ENCODE results near the gene GRAMD2A.

Gene GRAMD2A

DNA sequence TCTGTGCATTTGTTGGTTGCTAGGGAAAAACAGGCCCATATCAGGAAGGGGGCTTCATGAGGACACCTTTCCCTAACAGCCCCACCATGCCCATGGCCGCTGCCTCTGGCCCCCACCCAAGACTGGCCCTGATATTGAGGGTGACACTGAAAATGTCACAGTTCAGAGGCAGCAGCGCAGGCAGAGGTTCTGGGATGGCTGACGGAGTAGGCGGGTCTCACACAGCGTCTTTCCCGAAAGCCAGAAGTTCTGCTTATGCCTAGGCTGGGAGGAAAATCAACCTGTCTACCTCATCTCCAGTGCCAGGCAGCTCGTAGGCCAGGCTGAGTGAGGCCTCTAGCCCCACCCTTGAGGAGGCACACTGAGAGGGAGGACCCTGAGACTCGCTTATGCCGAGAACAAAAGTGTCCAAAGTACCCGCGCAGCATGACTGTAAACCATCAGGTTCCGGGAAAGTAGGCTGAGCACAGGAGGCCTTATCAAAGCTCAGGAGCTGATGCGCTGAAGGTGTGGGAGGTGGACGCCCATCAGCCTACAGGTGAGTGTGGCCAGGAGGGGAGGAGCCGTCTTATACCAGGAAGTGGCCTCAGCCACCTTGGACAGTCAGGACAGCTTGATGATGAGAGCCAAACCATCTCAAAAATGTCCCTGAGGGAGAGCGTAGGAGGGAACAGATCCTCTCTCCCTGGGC is 27.5 kb downstream of the GRAMD2A start:
- no peak for DNase-seq (ENCODE audit: low read depth)
- TF ChIP-seq, protein P1, sequence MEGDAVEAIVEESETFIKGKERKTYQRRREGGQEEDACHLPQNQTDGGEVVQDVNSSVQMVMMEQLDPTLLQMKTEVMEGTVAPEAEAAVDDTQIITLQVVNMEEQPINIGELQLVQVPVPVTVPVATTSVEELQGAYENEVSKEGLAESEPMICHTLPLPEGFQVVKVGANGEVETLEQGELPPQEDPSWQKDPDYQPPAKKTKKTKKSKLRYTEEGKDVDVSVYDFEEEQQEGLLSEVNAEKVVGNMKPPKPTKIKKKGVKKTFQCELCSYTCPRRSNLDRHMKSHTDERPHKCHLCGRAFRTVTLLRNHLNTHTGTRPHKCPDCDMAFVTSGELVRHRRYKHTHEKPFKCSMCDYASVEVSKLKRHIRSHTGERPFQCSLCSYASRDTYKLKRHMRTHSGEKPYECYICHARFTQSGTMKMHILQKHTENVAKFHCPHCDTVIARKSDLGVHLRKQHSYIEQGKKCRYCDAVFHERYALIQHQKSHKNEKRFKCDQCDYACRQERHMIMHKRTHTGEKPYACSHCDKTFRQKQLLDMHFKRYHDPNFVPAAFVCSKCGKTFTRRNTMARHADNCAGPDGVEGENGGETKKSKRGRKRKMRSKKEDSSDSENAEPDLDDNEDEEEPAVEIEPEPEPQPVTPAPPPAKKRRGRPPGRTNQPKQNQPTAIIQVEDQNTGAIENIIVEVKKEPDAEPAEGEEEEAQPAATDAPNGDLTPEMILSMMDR (IDR thresholded peaks at IDR 0.05; ENCODE audit: control insufficient read depth, insufficient read depth, low read depth, low read length, missing control alignments): no peak
- no peak overlapping the region for H3K4me3 ChIP-seq (ENCODE audit: control insufficient read depth, low read depth, low read length)

DNA sequence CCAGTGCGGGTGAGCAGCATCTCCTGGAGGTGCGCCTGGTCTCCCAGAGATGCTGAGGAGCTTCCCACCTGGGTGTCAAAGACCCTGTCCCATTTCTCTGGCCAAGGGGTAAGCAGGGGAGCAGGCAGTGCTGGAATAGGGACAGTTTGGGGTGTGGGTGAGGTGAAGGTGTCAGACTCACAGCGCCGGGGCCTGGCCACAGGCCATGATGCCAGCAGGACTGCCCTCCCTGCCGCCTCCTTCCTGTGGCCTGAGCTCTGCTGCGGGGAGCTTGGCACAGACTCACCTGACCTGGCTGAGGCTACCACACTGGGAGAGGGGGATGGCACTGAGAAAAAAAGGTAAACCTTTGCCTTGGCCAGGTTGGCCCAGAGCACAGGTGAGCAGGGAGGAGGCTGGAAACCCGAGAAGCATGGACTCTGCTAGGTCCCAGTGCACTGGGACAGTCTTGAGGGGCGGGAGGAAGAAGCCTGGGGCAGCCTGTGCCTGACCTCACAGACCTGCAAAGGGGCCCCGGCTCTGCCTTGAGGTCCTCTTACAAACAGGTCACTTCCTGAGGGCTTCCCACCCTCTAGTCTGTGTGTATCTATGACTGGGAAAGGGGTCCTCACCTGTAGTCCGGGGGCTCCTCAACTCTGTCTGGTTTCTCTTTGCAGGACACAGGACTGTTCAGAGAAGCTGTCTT is 28.2 kb downstream of the GRAMD2A start:
- no peak for DNase-seq (ENCODE audit: low read depth)
- TF ChIP-seq, protein P1 (IDR thresholded peaks at IDR 0.05; ENCODE audit: control insufficient read depth, insufficient read depth, low read depth, low read length, missing control alignments): no peak
- no peak overlapping the region for H3K4me3 ChIP-seq (ENCODE audit: control insufficient read depth, low read depth, low read length)

DNA sequence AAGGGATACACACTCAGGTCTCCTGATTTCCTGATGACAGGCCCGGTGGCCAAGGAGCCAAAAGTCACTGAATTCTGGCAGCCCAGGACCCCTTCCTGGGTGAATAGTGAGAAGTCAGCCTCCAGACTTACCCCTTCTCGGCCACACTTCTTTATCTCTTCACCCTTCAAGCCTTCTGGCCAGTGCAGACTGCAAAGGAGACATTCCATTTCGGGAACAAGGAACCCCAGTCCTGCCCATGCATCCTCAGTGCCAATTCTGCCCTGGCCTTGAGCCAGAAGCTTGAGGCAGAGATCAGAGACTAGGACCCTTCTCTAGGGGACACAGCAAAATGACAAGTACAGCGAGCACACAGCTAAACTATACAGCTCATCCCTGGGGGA is 28.8 kb downstream of the GRAMD2A start:
- DNase-seq (ENCODE audit: low read depth): no peak
- no peak overlapping the region for H3K4me3 ChIP-seq (ENCODE audit: control insufficient read depth, low read depth, low read length)
- TF ChIP-seq, protein P1 (IDR thresholded peaks at IDR 0.05; ENCODE audit: control insufficient read depth, insufficient read depth, low read depth, low read length, missing control alignments): no peak

DNA sequence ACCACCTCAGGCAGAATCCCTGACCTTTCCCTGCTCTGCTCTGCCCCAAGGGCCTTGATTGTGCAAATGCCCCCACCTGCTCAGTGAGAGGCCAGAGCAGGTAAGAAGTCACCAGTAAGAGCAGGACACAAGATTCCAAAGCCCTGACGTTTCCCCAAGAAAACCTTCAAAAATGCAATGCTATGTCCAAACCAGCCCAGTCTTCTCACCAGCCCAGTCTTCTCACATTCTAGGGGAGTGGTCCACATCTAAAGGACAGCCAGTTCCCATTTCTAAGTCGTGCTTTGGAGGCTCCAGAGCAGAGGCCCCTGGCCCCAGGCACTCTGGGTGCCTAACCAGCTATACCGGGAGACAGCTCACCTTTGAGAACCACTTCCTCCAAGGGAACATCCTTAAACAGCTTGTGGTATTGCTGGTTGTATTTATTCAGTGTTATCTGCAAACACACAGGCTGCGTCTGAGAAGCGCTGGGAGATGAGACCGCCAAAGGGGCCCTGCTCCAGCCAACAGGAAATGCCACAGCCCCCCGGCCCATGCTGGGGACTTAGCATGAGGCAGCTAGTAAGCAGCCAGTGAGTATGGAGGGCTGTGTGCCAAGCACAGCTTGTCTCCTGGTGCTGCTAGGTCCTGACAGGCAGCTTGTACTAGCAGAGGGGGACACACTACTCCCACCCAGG is 29.3 kb downstream of the GRAMD2A start:
- TF ChIP-seq, protein P1 (IDR thresholded peaks at IDR 0.05; ENCODE audit: control insufficient read depth, insufficient read depth, low read depth, low read length, missing control alignments): no peak
- no peak for DNase-seq (ENCODE audit: low read depth)
- H3K4me3 ChIP-seq (ENCODE audit: control insufficient read depth, low read depth, low read length): no peak overlapping the region

DNA sequence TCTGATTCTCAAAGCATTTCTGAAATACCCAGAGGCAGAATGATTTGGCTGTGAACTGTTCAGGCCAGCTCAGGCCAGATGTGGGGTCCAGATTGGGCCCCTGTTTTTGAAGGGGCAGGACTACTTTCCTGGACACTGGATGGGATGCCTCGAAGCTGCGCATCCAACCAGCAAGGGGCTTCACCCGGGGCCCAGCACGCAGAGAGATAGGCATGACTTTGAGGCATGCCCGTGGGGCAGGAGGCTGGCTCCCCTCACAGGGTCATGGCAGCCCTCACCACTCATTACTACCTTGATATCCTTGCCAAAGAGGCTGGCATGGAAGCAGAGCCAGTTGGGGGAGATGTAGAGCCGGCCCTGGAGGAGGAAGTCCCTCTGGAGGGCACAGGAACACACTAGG is 30.1 kb downstream of the GRAMD2A start:
- no peak for DNase-seq (ENCODE audit: low read depth)
- H3K4me3 ChIP-seq (ENCODE audit: control insufficient read depth, low read depth, low read length): no peak overlapping the region
- TF ChIP-seq, protein P1 (IDR thresholded peaks at IDR 0.05; ENCODE audit: control insufficient read depth, insufficient read depth, low read depth, low read length, missing control alignments): no peak

DNA sequence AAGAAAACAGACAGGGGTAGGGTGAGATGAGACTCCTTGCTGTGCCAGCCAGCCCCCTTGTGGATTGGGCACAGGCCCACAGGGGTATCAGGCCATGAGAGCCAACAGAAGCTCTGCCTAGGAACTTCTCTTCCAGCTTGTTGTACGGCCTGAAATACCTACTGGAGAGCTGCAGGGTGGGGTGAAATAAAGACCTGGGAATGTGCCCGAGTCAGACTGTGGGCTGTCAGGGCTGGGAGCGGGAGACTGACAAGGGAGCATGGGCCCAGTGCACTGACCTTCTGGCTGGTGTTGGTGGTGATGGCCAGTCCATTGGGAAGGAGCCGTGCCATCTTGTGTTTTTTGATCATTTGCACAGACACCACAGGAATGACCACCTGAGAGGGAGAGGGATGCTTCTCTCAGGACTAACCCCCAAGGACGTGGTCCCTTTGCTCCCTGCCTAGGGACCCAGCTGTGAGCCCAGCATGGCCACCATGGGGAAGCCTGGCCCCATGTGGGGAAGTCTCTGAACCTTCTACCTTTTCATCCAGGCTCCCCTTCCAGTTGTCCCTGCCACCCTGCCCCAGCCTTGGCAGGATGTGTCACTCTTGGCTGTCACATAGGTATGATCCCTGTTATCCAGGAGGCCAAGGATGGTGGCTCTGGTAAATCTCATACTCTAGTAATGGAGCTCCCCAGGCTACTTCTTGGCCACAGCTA is 30.7 kb downstream of the GRAMD2A start:
- H3K4me3 ChIP-seq (ENCODE audit: control insufficient read depth, low read depth, low read length): no peak overlapping the region
- no peak for DNase-seq (ENCODE audit: low read depth)
- TF ChIP-seq, protein P1 (IDR thresholded peaks at IDR 0.05; ENCODE audit: control insufficient read depth, insufficient read depth, low read depth, low read length, missing control alignments): no peak

Measured in AG09309 (cell line).